Astrocyte of the cerebellum (primary cell): ENCODE results near the gene TSPYL4.

Experiments used
- DNase-seq: peaks from one replicate; pipeline ENCODE4 v3.0.0-alpha.2; 2011; ENCODE audit warnings: low read depth
- H3K4me3 ChIP-seq: 2 replicates; pipeline ENCODE4 v1.5.1; 2011; ENCODE audit warnings: mild to moderate bottlenecking, low read depth, low read length, moderate library complexity
- in situ Hi-C: cut with HindIII; loops from 2 replicates; pipeline ENCODE4 v1.10.0; 2017; ENCODE audit warnings: low sequenced_read_pairs
- TF ChIP-seq, protein P1 (sequence below): IDR thresholded peaks from 2 replicates; pipeline ENCODE4 v1.5.1; 2012; ENCODE audit warnings: low read length, low read depth, moderate library complexity, mild to moderate bottlenecking; ENCODE audit errors: missing control alignments

TSPYL4 gene

GRCh38 chr6:116218866-116219265 lies 35.0 kb downstream of the TSPYL4 start:
- in situ Hi-C loops, result no loop called here

GRCh38 chr6:116218172-116218633 lies 35.7 kb downstream of the TSPYL4 start:
- DNase-seq, result no peak
- in situ Hi-C loops, result no loop called here
- TF ChIP-seq, protein P1, sequence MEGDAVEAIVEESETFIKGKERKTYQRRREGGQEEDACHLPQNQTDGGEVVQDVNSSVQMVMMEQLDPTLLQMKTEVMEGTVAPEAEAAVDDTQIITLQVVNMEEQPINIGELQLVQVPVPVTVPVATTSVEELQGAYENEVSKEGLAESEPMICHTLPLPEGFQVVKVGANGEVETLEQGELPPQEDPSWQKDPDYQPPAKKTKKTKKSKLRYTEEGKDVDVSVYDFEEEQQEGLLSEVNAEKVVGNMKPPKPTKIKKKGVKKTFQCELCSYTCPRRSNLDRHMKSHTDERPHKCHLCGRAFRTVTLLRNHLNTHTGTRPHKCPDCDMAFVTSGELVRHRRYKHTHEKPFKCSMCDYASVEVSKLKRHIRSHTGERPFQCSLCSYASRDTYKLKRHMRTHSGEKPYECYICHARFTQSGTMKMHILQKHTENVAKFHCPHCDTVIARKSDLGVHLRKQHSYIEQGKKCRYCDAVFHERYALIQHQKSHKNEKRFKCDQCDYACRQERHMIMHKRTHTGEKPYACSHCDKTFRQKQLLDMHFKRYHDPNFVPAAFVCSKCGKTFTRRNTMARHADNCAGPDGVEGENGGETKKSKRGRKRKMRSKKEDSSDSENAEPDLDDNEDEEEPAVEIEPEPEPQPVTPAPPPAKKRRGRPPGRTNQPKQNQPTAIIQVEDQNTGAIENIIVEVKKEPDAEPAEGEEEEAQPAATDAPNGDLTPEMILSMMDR, result peak; percentile 6
- no peak overlapping the region for H3K4me3 ChIP-seq

More at GRCh38 chr6:116218866-116219265, 35.0 kb downstream of the TSPYL4 start:
- DNase-seq, result no peak
- no peak overlapping the region for H3K4me3 ChIP-seq
- TF ChIP-seq, protein P1, result no peak

DNA sequence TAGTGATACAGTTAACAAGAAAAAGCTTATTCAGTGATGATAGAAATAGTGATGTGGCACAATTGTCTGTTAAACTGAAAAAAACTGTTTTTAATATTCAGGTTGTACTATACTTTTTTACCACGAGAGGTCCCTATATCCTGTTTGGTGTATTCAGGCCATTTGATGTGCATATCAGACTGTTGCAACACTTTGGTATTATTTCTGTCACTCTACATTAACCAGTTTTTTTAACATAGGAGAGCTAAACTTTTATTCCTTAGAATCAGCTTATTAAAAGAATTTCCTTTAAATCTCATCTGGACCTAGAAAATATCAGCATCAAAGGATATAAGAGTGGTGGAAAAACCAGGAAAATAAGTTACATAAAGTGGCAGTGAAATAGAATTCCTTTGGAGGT lies 36.8 kb downstream of the TSPYL4 start:
- no peak overlapping the region for H3K4me3 ChIP-seq
- in situ Hi-C loops, result no loop called here
- TF ChIP-seq, protein P1, result peak; percentile 34
- peak; percentile 23 for DNase-seq

- DNase-seq, result no peak
- no peak overlapping the region for H3K4me3 ChIP-seq
- in situ Hi-C loops, result no loop called here
- TF ChIP-seq, protein P1, result no peak
Measured at GRCh38 chr6:116215414-116215813, 38.5 kb downstream of the TSPYL4 start.

- no peak for DNase-seq
- TF ChIP-seq, protein P1, result no peak
- in situ Hi-C loops, result no loop called here
- H3K4me3 ChIP-seq, result no peak overlapping the region
Measured at GRCh38 chr6:116214681-116215080, 39.2 kb downstream of the TSPYL4 start.

GRCh38 chr6:116210750-116211425 lies 43.0 kb downstream of the TSPYL4 start:
- no peak overlapping the region for H3K4me3 ChIP-seq
- no peak for DNase-seq
- TF ChIP-seq, protein P1, result no peak
- in situ Hi-C loops, result no loop called here

GRCh38 chr6:116210316-116210715 lies 43.6 kb downstream of the TSPYL4 start:
- TF ChIP-seq, protein P1, result no peak
- in situ Hi-C loops, result no loop called here
- H3K4me3 ChIP-seq, result no peak overlapping the region
- no peak for DNase-seq
